ENCODE measurements around the gene LXN.
A peak's percentile ranks its signal among the peaks of the same experiment; 100 is the strongest.

LXN gene

DNA sequence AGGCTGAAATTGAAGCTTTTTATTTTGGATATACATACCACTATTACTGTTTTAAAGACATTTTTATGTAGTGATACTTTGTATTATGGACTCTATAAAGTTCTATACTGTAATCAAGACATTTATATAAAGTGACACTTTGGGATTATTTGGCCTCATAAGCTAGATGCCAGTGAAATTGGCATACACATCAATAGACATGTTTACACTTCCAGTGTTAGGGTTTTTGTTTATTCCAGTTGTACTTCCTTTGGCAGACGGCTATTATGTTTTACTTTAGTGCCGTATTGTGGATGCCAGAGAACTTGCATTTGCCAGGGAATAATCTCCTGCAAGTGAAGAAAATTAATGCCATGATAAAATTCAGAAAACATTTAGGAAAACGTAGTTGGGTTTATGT, 6.0 kb downstream of the LXN start:
- no peak for FAIRE-seq

- no peak for FAIRE-seq
Observed at GRCh38 chr3:158663832-158664231, 8.6 kb downstream of the LXN start.

DNA sequence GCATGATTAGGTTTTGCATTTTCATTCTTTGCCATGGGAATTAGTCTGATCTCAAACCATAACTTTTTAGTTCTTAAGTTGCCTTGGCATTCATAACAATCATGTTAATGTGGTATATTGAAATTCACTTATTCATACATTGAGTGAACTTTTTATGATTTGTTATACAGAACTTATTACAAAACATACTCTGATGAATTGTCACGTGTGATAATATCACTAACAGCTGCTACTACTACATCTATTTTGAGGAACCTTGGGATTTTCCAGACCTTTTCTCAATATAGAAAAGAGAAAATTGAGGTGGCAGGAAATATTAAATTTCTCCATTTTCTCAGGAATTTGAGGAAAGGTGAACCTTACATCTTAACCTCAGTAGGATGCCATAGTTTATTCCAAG, 9.2 kb downstream of the LXN start:
- FAIRE-seq = no peak

DNA sequence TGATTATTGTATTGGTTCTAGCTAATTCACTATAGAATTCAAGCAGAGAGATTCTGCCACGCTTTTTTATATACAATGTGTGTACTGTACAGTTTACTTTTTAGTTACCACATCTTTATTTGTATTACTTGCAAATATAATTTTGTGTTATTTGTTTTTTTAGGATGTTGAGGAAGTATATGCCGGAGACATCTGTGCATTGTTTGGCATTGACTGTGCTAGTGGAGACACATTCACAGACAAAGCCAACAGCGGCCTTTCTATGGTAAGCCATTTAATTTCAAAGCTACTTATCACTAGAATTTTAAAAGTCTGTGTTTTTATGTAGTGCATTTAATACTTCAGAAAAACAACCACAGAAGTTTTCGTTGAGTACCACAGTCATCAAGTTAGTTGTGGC, 11.7 kb downstream of the LXN start:
- no peak for FAIRE-seq

DNA sequence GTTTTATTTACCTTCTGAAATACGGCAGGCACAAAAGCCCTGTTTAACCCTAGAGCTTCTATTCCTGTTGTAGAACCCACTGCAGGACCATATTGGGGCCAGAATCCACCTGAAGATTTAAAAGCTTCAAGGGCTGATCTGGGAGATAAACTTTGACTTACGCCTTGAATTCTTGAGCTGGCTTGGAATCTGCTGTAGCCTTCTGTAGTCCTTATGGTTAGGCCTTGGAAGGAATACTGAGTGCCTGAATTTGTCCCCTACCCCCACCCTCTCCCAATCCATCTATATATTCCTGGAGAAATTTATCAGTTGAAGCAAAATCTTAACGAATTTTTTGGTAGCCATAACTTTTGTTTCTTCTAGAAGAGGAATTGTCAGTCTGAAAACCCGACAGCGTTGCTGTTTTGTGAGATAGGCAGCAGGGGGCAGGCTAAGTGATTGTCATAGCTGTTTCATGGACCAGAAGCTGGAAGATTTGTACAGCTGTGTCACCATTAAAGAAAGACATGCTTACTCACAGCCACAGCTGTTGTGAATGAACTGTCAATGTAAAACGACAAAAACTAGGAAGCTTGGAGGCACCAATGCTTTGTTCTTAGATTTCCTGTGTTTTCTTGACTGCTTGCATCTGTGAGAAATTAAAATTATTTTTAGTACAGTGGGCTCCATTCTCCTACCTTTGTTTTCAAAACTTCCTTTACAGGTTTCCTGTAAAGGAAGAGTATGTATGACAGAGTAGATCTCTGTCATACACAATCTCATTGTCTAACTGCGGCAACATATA, 12.8 kb downstream of the LXN start:
- FAIRE-seq = peak; percentile 61

DNA sequence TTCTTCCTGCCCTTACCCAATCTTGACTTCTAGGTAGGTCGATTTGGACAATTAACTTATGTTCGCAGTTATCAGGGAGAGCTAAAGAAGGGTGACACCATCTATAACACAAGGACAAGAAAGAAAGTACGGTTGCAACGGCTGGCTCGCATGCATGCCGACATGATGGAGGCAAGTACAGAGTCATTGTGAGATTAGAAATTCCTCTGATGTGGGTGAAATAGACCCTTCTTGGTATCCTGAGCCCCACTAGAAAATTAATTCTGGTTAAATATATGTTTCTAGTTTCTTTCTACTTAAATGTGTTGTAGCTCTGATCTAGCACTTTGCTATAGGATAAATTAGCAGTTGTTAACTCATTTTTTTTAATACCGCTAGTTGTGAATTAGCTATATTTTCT, 13.6 kb downstream of the LXN start:
- no peak for FAIRE-seq

DNA sequence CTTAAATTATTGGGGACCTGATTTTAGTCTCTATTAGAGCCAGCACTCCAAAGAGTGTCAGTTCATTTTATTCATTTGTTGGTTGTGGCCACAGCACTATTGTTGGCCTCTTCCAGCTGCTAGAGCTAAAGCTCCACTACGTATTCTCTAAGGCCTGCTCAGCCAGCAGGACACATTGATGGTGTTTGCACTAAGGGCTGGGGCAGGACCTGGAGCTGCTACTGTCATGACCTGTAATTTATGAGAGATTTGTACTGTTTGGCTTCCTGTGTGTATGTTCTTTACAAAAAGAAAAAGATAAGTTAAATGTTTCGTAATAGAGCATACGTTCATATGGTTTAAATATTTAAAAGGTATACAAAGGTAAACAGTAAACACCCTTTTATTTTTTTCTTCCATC, 20.0 kb downstream of the LXN start:
- no peak for FAIRE-seq

GRCh38 chr3:158651192-158651591, 21.3 kb downstream of the LXN start:
- FAIRE-seq = no peak

DNA sequence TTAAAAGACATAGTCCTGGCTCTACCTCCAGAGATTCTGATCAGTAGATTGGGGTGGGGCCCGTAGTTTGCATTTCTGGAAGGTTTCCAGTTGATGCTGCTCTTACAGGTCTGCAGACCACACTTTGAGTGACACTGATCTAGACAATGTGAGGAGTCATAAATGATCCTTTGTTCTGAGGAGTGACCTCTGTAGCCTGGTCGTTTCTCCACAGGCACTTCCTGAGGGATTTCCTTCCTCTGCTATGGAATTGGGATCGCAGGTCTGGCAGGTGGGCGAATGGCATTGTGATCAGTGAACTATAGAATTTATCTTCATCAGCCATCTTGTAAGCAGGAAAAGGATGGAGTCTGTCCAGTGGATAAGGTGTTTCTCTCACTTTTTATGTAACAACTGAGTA, 22.7 kb downstream of the LXN start:
- no peak for FAIRE-seq

GRCh38 chr3:158644345-158644908, 28.0 kb downstream of the LXN start, which contains the start of gene GFM1:
Gene GFM1, plus strand, starts transcription at chr3:158644527. Its CDS starts 108 bp downstream, at chr3:158644635.
- FAIRE-seq = peak; percentile 45

- no peak for FAIRE-seq
Observed at GRCh38 chr3:158642474-158643210, 29.8 kb downstream of the LXN start.

DNA sequence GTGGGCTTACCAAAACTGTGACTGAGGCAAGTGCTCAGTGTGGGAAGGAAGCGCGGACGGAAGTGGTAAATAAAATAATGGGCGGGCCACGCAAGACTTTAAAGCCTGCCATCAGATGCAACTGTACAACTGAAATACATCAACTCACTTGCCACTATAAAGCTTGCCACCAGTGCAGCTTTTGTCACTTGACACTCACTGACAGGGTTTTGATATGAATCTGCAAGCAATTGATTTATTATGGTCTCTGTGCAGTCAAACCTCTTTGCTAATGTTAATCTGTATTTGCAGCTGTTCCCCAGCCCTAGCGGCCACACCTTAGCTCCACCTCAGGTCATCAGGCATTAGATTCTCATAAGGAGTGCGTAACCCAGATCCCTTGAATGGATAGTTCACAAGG, 30.4 kb downstream of the LXN start:
- FAIRE-seq = no peak

DNA sequence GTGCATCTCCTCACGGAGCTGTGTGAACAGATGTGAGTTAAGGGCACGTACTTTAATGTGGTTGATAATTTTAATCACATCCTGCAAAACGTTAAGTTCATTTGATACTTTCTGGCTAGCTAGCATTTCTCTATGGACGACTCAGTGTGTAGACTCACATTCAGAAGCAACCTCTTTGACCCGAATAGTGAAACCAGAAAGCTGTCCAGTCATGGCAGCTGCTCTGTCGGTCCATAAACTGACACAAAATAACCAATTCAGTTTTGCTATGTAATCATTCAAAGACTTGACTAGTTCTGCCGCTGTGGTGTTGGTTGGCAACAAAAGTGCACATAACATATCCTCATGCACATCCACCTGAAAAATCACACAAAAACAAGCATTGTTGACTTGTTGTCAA, 31.8 kb downstream of the LXN start:
- no peak for FAIRE-seq

- no peak for FAIRE-seq
Observed at GRCh38 chr3:158631981-158632380, 40.5 kb downstream of the LXN start.

DNA sequence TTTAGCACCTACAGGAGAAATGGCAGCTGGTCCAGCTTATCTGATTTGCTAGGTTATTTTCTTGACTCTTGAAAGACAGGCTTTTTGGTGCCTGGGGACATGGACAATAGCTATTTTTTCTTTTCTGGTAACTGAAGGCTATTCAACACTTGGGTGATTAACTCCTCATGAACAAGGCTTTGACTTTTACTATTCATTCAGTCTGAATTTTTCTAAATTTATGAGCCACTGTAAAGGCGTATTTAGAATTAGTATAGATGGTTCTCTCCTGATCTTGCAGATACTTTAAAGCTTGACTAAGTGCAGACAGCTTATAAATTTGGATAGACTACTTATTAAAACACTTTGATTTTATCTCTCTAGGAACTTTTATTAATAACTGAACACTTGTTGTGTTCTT, 46.6 kb downstream of the LXN start:
- FAIRE-seq = no peak

GRCh38 chr3:158617982-158618875, 54.2 kb downstream of the LXN start:
- no peak for FAIRE-seq

All from TTC549 (cell line).